Endothelial cell of hepatic sinusoid (primary cell): ENCODE measurements around the gene RAB37.

Experiments used
- in situ Hi-C: cut with HindIII; loops from 2 replicates; pipeline ENCODE4 v1.10.0; 2017; ENCODE audit warnings: low sequenced_read_pairs

Gene RAB37

GRCh38 chr17:74760404-74761105 lies 23.5 kb downstream of the RAB37 start:
- in situ Hi-C loops, result no loop called here

- in situ Hi-C loops, result no loop called here
Measured at GRCh38 chr17:74761419-74761818, 24.4 kb downstream of the RAB37 start.

GRCh38 chr17:74761931-74762330 lies 24.9 kb downstream of the RAB37 start:
- in situ Hi-C loops, result no loop called here

- in situ Hi-C loops, result no loop called here
Measured at GRCh38 chr17:74763565-74764387, 26.7 kb downstream of the RAB37 start.

- in situ Hi-C loops, result no loop called here
Measured at GRCh38 chr17:74764751-74765286, 27.8 kb downstream of the RAB37 start.

GRCh38 chr17:74766413-74766812 lies 29.4 kb downstream of the RAB37 start:
- in situ Hi-C loops, result no loop called here

- in situ Hi-C loops, result no loop called here
Measured at GRCh38 chr17:74767111-74767516, 30.1 kb downstream of the RAB37 start.

GRCh38 chr17:74768069-74768762 lies 31.2 kb downstream of the RAB37 start:
- in situ Hi-C loops, result no loop called here

- in situ Hi-C loops, result no loop called here
Measured at GRCh38 chr17:74768763-74769114, 31.7 kb downstream of the RAB37 start.

GRCh38 chr17:74769266-74769855 lies 32.3 kb downstream of the RAB37 start:
- in situ Hi-C loops, result no loop called here

GRCh38 chr17:74769856-74770497 lies 32.9 kb downstream of the RAB37 start:
- in situ Hi-C loops, result no loop called here

GRCh38 chr17:74770498-74771318 lies 33.7 kb downstream of the RAB37 start:
- in situ Hi-C loops, result no loop called here

GRCh38 chr17:74771319-74771914 lies 34.4 kb downstream of the RAB37 start:
- in situ Hi-C loops, result no loop called here

GRCh38 chr17:74772053-74772452 lies 35.0 kb downstream of the RAB37 start:
- in situ Hi-C loops, result no loop called here

GRCh38 chr17:74773414-74773813 lies 36.4 kb downstream of the RAB37 start:
- in situ Hi-C loops, result no loop called here

GRCh38 chr17:74773871-74774286 lies 36.8 kb downstream of the RAB37 start:
- in situ Hi-C loops, result no loop called here

GRCh38 chr17:74775409-74776043 lies 38.5 kb downstream of the RAB37 start:
- in situ Hi-C loops, result no loop called here

GRCh38 chr17:74776044-74776962 lies 39.2 kb downstream of the RAB37 start, which contains the start of gene NAT9:
Gene NAT9 (minus strand): TSS chr17:74776345. CDS start chr17:74775698, 647 bp downstream.
- in situ Hi-C loops, result no loop called here
